Activated naive CD4-positive, alpha-beta T cell treated with anti-CD3 and anti-CD28 coated beads, Interleukin-2, amount 50 U/mL, for 24 hours (primary cell): ENCODE data around the gene LYPD4.
A peak's percentile ranks its signal among the peaks of the same experiment; 100 is the strongest.

Experiments
- H3K27ac Mint-ChIP-seq: one replicate; pipeline ENCODE4 v1.8.0; 2021; ENCODE audit warnings: mild to moderate bottlenecking, mixed read lengths
- H3K27me3 Mint-ChIP-seq: one replicate; pipeline ENCODE4 v1.8.0; 2021; ENCODE audit warnings: mixed read lengths
- H3K36me3 Mint-ChIP-seq: one replicate; pipeline ENCODE4 v1.8.0; 2021; ENCODE audit warnings: mixed read lengths
- H3K4me1 Mint-ChIP-seq: one replicate; pipeline ENCODE4 v1.8.0; 2021; ENCODE audit warnings: mixed read lengths
- H3K4me3 Mint-ChIP-seq: one replicate; pipeline ENCODE4 v1.8.0; 2021; ENCODE audit warnings: mild to moderate bottlenecking, mixed read lengths
- H3K9me3 Mint-ChIP-seq: one replicate; pipeline ENCODE4 v1.8.0; 2021; ENCODE audit warnings: mixed read lengths

LYPD4 gene

GRCh38 chr19:41844601-41845000, at the start of gene LYPD4:
Gene LYPD4, minus strand, starts transcription at chr19:41844683. Its CDS starts 5,398 bp downstream, at chr19:41839285.
- no peak within 1 kb of the TSS for H3K4me3 Mint-ChIP-seq
- no peaks in the 10 kb centered on the region for H3K36me3 Mint-ChIP-seq
- H3K9me3 Mint-ChIP-seq = no peaks in the 10 kb centered on the region
- no peaks in the 10 kb centered on the region for H3K27me3 Mint-ChIP-seq
- H3K4me1 Mint-ChIP-seq = no peaks in the 10 kb centered on the region
- H3K27ac Mint-ChIP-seq = no peak within 1 kb of the TSS

GRCh38 chr19:41893899-41894298, 49.4 kb upstream of the LYPD4 start:
- Mint-ChIP-seq H3K9me3 (no peaks in the 10 kb centered on the region), H3K4me3 (no peak overlapping the region)

GRCh38 chr19:41892173-41892902, 47.9 kb upstream of the LYPD4 start:
- Mint-ChIP-seq H3K36me3 (peaks cover 12% of the 10 kb centered on the region), H3K27ac (no peak overlapping the region), H3K9me3 (no peaks in the 10 kb centered on the region), H3K4me1 (peaks cover 58% of the 10 kb centered on the region), H3K27me3 (no peaks in the 10 kb centered on the region), H3K4me3 (no peak overlapping the region)

More at GRCh38 chr19:41893899-41894298, 49.4 kb upstream of the LYPD4 start:
- Mint-ChIP-seq H3K36me3 (peaks cover 8% of the 10 kb centered on the region), H3K27ac (peak overlapping the region; percentile 91), H3K27me3 (no peaks in the 10 kb centered on the region), H3K4me1 (peaks cover 62% of the 10 kb centered on the region)

- Mint-ChIP-seq H3K9me3 (no peaks in the 10 kb centered on the region), H3K27ac (no peak overlapping the region), H3K27me3 (no peaks in the 10 kb centered on the region), H3K4me3 (no peak overlapping the region), H3K4me1 (peaks cover 64% of the 10 kb centered on the region), H3K36me3 (peaks cover 12% of the 10 kb centered on the region)
Measured at GRCh38 chr19:41890936-41891335, 46.5 kb upstream of the LYPD4 start.

- no peaks in the 10 kb centered on the region for H3K9me3 Mint-ChIP-seq
- peak overlapping the region; percentile 56 for H3K4me3 Mint-ChIP-seq
- H3K27me3 Mint-ChIP-seq = no peaks in the 10 kb centered on the region
- H3K36me3 Mint-ChIP-seq = peaks cover 8% of the 10 kb centered on the region
- H3K27ac Mint-ChIP-seq = peak overlapping the region; percentile 86
- H3K4me1 Mint-ChIP-seq = peaks cover 65% of the 10 kb centered on the region
Measured at GRCh38 chr19:41889896-41890295, 45.4 kb upstream of the LYPD4 start.

GRCh38 chr19:41888926-41889325, 44.4 kb upstream of the LYPD4 start:
- peaks cover 8% of the 10 kb centered on the region for H3K36me3 Mint-ChIP-seq
- H3K27ac Mint-ChIP-seq = peak overlapping the region; percentile 86
- H3K27me3 Mint-ChIP-seq = no peaks in the 10 kb centered on the region
- H3K4me3 Mint-ChIP-seq = peak overlapping the region; percentile 85
- H3K9me3 Mint-ChIP-seq = no peaks in the 10 kb centered on the region
- H3K4me1 Mint-ChIP-seq = peaks cover 59% of the 10 kb centered on the region

- Mint-ChIP-seq H3K4me1 (peaks cover 54% of the 10 kb centered on the region), H3K27ac (peak overlapping the region; percentile 80), H3K9me3 (no peaks in the 10 kb centered on the region)
Measured at GRCh38 chr19:41887711-41888382, 43.4 kb upstream of the LYPD4 start.

GRCh38 chr19:41886761-41887710, 42.6 kb upstream of the LYPD4 start:
- H3K27me3 Mint-ChIP-seq = no peaks in the 10 kb centered on the region
- H3K36me3 Mint-ChIP-seq = peaks cover 14% of the 10 kb centered on the region
- peak overlapping the region; percentile 85 for H3K4me3 Mint-ChIP-seq
- H3K4me1 Mint-ChIP-seq = peaks cover 58% of the 10 kb centered on the region
- H3K27ac Mint-ChIP-seq = peak overlapping the region; percentile 80
- H3K9me3 Mint-ChIP-seq = no peaks in the 10 kb centered on the region

More at GRCh38 chr19:41887711-41888382, 43.4 kb upstream of the LYPD4 start:
- Mint-ChIP-seq H3K36me3 (peaks cover 12% of the 10 kb centered on the region), H3K27me3 (no peaks in the 10 kb centered on the region), H3K4me3 (peak overlapping the region; percentile 85)

GRCh38 chr19:41883821-41884733, 39.6 kb upstream of the LYPD4 start:
- no peaks in the 10 kb centered on the region for H3K9me3 Mint-ChIP-seq
- peaks cover 62% of the 10 kb centered on the region for H3K4me1 Mint-ChIP-seq
- peaks cover 10% of the 10 kb centered on the region for H3K36me3 Mint-ChIP-seq
- no peaks in the 10 kb centered on the region for H3K27me3 Mint-ChIP-seq
- peak overlapping the region; percentile 99 for H3K27ac Mint-ChIP-seq
- peak overlapping the region; percentile 85 for H3K4me3 Mint-ChIP-seq

GRCh38 chr19:41883463-41883820, 39.0 kb upstream of the LYPD4 start:
- Mint-ChIP-seq H3K36me3 (peaks cover 10% of the 10 kb centered on the region), H3K4me1 (peaks cover 62% of the 10 kb centered on the region), H3K9me3 (no peaks in the 10 kb centered on the region), H3K27ac (peak overlapping the region; percentile 99), H3K27me3 (no peaks in the 10 kb centered on the region), H3K4me3 (peak overlapping the region; percentile 85)

GRCh38 chr19:41882568-41883462, 38.3 kb upstream of the LYPD4 start, which contains the start of gene ARHGEF1:
Gene ARHGEF1, plus strand, starts transcription at chr19:41883184. Its CDS starts 4,899 bp downstream, at chr19:41888083.
- Mint-ChIP-seq H3K4me1 (peaks cover 62% of the 10 kb centered on the region), H3K36me3 (peaks cover 6% of the 10 kb centered on the region), H3K27ac (peak within 1 kb of the TSS; percentile 99), H3K4me3 (peak within 1 kb of the TSS; percentile 95), H3K27me3 (no peaks in the 10 kb centered on the region), H3K9me3 (no peaks in the 10 kb centered on the region)

GRCh38 chr19:41880329-41880708, 35.8 kb upstream of the LYPD4 start:
- no peaks in the 10 kb centered on the region for H3K9me3 Mint-ChIP-seq
- H3K27me3 Mint-ChIP-seq = no peaks in the 10 kb centered on the region
- H3K4me3 Mint-ChIP-seq = peak overlapping the region; percentile 39
- peaks cover 6% of the 10 kb centered on the region for H3K36me3 Mint-ChIP-seq
- H3K4me1 Mint-ChIP-seq = peaks cover 68% of the 10 kb centered on the region
- H3K27ac Mint-ChIP-seq = peak overlapping the region; percentile 93

GRCh38 chr19:41879670-41880328, 35.3 kb upstream of the LYPD4 start:
- no peaks in the 10 kb centered on the region for H3K9me3 Mint-ChIP-seq
- H3K27me3 Mint-ChIP-seq = no peaks in the 10 kb centered on the region
- peak overlapping the region; percentile 93 for H3K27ac Mint-ChIP-seq
- peaks cover 67% of the 10 kb centered on the region for H3K4me1 Mint-ChIP-seq
- H3K4me3 Mint-ChIP-seq = peak overlapping the region; percentile 39
- peaks cover 6% of the 10 kb centered on the region for H3K36me3 Mint-ChIP-seq
